K562 (cell line): ENCODE measurements around the gene PDZRN4.

Experiments
- POLR2AphosphoS5 ChIP-seq: IDR thresholded peaks from 2 replicates; pipeline ENCODE4 v1.6.1; 2011; ENCODE audit warnings: mild to moderate bottlenecking, low read depth, low read length, moderate library complexity; ENCODE audit not compliant: control insufficient read depth, insufficient read depth
- SNRNP70 ChIP-seq: fragments of 200-400 bp; formaldehyde crosslinking; optimal IDR thresholded peaks from 2 replicates; pipeline ENCODE3; 2017; ENCODE audit warnings: low read depth, low read length

DNA sequence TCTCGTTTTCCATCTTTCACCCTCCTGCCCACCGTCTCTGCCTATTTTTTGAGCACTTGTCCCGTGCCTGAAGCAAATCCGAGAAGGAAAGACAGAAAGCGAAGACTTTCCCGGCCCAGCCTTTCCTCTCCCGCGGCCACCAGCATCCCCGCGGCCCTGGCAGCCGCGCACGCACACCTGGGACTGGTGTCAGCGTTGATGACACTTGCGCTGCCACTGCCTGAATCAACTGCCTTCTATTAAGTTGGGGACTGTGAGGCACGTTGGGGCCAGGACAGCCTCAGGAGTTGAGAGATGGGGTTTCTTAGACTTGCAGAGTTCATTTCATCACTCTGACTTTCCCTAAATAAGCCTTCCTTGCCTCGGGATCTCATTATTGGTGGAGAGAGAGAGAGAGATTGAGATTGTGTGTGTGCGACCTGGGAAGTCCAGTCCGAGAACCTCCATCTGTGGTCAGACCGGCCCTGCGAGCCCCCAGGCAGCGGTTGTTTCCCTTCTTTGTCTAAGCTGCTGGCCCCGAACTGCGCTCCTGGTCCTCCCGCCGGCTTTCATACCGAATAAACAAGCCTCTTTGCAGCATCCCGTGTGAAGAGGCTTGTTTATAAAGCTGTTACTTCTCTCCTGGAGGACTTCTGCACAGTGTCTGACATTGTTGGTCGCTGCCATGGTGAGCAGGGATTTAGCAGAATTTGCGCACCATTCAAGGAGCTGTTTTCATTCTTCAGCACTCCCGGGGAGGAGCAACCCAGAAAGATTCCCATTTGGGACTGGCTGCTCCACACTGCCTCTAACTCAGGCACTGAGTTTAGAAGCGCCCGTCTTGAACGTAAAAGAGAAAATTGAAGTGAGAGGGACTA lies 1.5 kb downstream of the PDZRN4 start:
- TF ChIP-seq SNRNP70 (no peak), POLR2AphosphoS5 (no peak)
